A549 treated with CpdA at 1 μM for 4 hours (cell line): ENCODE data around the gene EXOC1L. TPM values are rescaled to one million over a fixed set of nuclear protein-coding genes. Genes with fewer than 3 reads are reported as not detected.

Experiments
- total RNA-seq: library from RNA; stranded (reverse); fragments of 200-300 nt; extraction: Qiagen RNA extraction; gene quantifications from 5 replicates; pipeline ENCODE4 v1.2.3, GENCODE V29; 2022; ENCODE audit warnings: low read depth

EXOC1L gene
- total RNA-seq: not detected in 5 replicates

GRCh38 chr4:55819634-55820033, at the start of gene EXOC1L:
EXOC1L (plus strand) TSS chr4:55819790; CDS start chr4:55820027, 237 bp downstream.

GRCh38 chr4:55853484-55854046, 34.0 kb downstream of the EXOC1L start, which contains the start of gene EXOC1:
EXOC1 (plus strand) TSS chr4:55853648; CDS start chr4:55858324, 4,676 bp downstream.

Other genes with a start within 250 kb of the EXOC1L start
- gene PDCL2, start 227.5 kb upstream of the EXOC1L start, total RNA-seq: not detected in 5 replicates
- 0.46 to 0.98 TPM (median 0.73 TPM) in 5 replicates for gene NMU, start 183.5 kb upstream of the EXOC1L start, total RNA-seq
- 12.9 to 18.7 TPM (median 14.6 TPM) in 5 replicates for gene EXOC1, start 33.9 kb downstream of the EXOC1L start, total RNA-seq
- gene CEP135, start 129.2 kb downstream of the EXOC1L start, total RNA-seq: 5.1 to 7.4 TPM (median 5.5 TPM) in 5 replicates